ENCODE results near the gene SLN. TPM values are rescaled to one million over a fixed set of nuclear protein-coding genes. Genes with fewer than 3 reads are reported as not detected.

Gene SLN
- total RNA-seq, 2 experiments from 2014 or later, result not detected

DNA sequence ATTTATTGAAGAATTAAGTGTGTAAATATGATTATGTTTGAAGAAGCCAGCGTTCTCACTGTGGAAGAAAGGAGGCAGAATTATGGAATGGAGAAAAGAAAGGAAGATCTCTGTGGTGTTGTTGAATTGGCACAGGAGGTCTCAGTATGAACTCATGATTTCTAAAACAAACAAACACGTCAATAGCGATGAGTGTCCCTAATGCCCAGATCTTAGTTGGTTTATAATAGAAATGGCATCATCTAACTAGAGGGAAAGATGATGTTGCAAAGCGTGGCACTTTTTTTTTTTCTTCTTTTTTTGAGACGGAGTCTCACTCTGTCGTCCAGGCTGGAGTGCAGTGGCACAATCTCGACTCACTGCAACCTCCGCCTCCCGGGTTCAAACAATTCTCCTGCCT is 39.2 kb upstream of the SLN start:
- ATAC-seq (ENCODE audit: poor library complexity) (no peak), DNase-seq (no peak)
- ChIA-PET POLR2A (no interaction called here), CTCF (no interaction called here)
- H3K4me1 Mint-ChIP-seq (ENCODE audit: low read depth), result no peaks in the 10 kb centered on the region
- H3K27ac Mint-ChIP-seq, result no peak overlapping the region
- TF ChIP-seq, protein P1, sequence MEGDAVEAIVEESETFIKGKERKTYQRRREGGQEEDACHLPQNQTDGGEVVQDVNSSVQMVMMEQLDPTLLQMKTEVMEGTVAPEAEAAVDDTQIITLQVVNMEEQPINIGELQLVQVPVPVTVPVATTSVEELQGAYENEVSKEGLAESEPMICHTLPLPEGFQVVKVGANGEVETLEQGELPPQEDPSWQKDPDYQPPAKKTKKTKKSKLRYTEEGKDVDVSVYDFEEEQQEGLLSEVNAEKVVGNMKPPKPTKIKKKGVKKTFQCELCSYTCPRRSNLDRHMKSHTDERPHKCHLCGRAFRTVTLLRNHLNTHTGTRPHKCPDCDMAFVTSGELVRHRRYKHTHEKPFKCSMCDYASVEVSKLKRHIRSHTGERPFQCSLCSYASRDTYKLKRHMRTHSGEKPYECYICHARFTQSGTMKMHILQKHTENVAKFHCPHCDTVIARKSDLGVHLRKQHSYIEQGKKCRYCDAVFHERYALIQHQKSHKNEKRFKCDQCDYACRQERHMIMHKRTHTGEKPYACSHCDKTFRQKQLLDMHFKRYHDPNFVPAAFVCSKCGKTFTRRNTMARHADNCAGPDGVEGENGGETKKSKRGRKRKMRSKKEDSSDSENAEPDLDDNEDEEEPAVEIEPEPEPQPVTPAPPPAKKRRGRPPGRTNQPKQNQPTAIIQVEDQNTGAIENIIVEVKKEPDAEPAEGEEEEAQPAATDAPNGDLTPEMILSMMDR (IDR thresholded peaks at IDR 0.05), result no peak
- Histone ChIP-seq H3K27ac (ENCODE audit: low read depth in 1 of 2, low read length in 2 of 2) (no peak overlapping the region), H3K4me3 (ENCODE audit: low read length) (no peak overlapping the region), H3K36me3 (ENCODE audit: insufficient read depth, low read length) (no peaks in the 10 kb centered on the region), H3K27me3 (ENCODE audit: control insufficient read depth in 1 of 2, insufficient read depth in 2 of 2, low read length in 2 of 2) (peaks cover 3 to 4% of the 10 kb centered on the region in 2 experiments), H3K9me3 (ENCODE audit: control insufficient read depth in 1 of 2, insufficient read depth in 1 of 2, low read length in 2 of 2) (no peaks in the 10 kb centered on the region), H3K4me1 (ENCODE audit: insufficient read depth, low read length) (no peaks in the 10 kb centered on the region)
- intact Hi-C loops (cut with DNase I, micrococcal nuclease), result no loop called here
- peaks cover 18% of the 10 kb centered on the region for H3K27me3 Mint-ChIP-seq
- H3K4me3 Mint-ChIP-seq, result no peak overlapping the region
- H3K9me3 Mint-ChIP-seq, result no peaks in the 10 kb centered on the region
- H3K36me3 Mint-ChIP-seq (ENCODE audit: low read depth), result no peaks in the 10 kb centered on the region

DNA sequence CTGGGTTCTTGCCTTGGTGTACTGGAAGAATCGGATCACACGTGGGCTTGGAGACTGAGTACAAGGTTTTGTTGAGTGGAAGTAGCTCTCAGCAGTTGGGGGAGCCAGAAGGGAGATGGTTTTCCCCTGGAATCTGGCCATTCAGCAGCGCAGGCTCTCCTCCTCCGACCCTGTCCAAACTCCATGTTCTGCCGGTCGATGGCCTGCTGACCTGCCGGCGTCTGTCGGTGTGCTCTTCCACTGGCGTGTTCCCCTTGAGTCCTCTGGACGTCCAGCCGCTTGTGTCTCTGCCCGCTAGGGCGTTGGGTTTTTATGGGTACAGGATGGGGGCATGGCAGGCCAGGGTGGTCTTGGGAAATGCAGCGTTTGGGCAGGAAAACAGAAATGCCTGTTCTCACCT is 38.5 kb upstream of the SLN start:
- H3K27ac Mint-ChIP-seq, result no peak overlapping the region
- no peak overlapping the region for H3K4me3 Mint-ChIP-seq
- DNase-seq (no peak), ATAC-seq (ENCODE audit: poor library complexity) (no peak)
- Histone ChIP-seq H3K27ac (ENCODE audit: low read depth in 1 of 2, low read length in 2 of 2) (no peak overlapping the region), H3K9me3 (ENCODE audit: control insufficient read depth in 1 of 2, insufficient read depth in 1 of 2, low read length in 2 of 2) (no peaks in the 10 kb centered on the region), H3K36me3 (ENCODE audit: insufficient read depth, low read length) (no peaks in the 10 kb centered on the region), H3K27me3 (ENCODE audit: control insufficient read depth in 1 of 2, insufficient read depth in 2 of 2, low read length in 2 of 2) (peaks cover 3 to 4% of the 10 kb centered on the region in 2 experiments), H3K4me1 (ENCODE audit: insufficient read depth, low read length) (no peaks in the 10 kb centered on the region), H3K4me3 (ENCODE audit: low read length) (no peak overlapping the region)
- H3K27me3 Mint-ChIP-seq, result peaks cover 20% of the 10 kb centered on the region
- CTCF ChIA-PET, result no interaction called here
- H3K9me3 Mint-ChIP-seq, result no peaks in the 10 kb centered on the region
- intact Hi-C loops (cut with DNase I, micrococcal nuclease), result no loop called here
- no peaks in the 10 kb centered on the region for H3K36me3 Mint-ChIP-seq (ENCODE audit: low read depth)
- POLR2A ChIA-PET, result no interaction called here
- H3K4me1 Mint-ChIP-seq (ENCODE audit: low read depth), result no peaks in the 10 kb centered on the region
- TF ChIP-seq, protein P1 (IDR thresholded peaks at IDR 0.05), result no peak

DNA sequence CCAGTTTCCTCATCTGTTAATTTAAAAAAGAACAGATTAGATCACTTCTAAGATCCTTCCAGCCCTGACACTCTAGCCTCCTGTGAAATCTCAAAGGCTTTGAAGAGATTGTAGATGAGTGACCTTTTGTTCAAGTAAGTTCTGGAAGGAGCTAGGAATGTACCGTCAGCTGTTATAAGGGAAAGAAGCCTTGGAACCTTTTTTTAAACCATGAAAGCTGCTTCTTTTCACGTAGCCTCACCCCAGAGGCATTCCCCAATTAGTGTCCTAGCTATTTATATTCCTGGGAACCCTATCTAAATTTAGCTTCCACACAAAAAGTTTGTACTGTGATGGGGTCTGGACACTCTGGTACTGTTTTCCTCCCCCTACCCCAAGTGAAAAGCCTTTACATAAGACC is 35.8 kb upstream of the SLN start:
- peaks cover 30% of the 10 kb centered on the region for H3K27me3 Mint-ChIP-seq
- no peaks in the 10 kb centered on the region for H3K9me3 Mint-ChIP-seq
- H3K36me3 Mint-ChIP-seq (ENCODE audit: low read depth), result no peaks in the 10 kb centered on the region
- intact Hi-C loops (cut with DNase I, micrococcal nuclease), result no loop called here
- H3K4me3 Mint-ChIP-seq, result no peak overlapping the region
- no peak for ATAC-seq (ENCODE audit: poor library complexity)
- Histone ChIP-seq H3K27ac (ENCODE audit: low read depth in 1 of 2, low read length in 2 of 2) (no peak overlapping the region), H3K4me3 (ENCODE audit: low read length) (no peak overlapping the region), H3K9me3 (ENCODE audit: control insufficient read depth in 1 of 2, insufficient read depth in 1 of 2, low read length in 2 of 2) (no peaks in the 10 kb centered on the region), H3K27me3 (ENCODE audit: control insufficient read depth in 1 of 2, insufficient read depth in 2 of 2, low read length in 2 of 2) (peaks cover 3 to 20% of the 10 kb centered on the region in 2 experiments), H3K36me3 (ENCODE audit: insufficient read depth, low read length) (no peaks in the 10 kb centered on the region), H3K4me1 (ENCODE audit: insufficient read depth, low read length) (no peaks in the 10 kb centered on the region)
- H3K4me1 Mint-ChIP-seq (ENCODE audit: low read depth), result no peaks in the 10 kb centered on the region
- CTCF ChIA-PET, result no interaction called here
- POLR2A ChIA-PET, result no interaction called here
- TF ChIP-seq, protein P1 (IDR thresholded peaks at IDR 0.05), result no peak
- DNase-seq, result no peak
- no peak overlapping the region for H3K27ac Mint-ChIP-seq

Data from CD4-positive, alpha-beta T cell (primary cell).